Neural crest cell (in vitro differentiated cells): Measurements from ENCODE around the gene TMEM203. TPM values are rescaled to one million over a fixed set of nuclear protein-coding genes. Genes with fewer than 3 reads are reported as not detected.

Experiments
- DNase-seq: peaks from one replicate; pipeline ENCODE4 v3.0.0; 2021; ENCODE audit warnings: low read depth, mixed read lengths, low spot score
- H3K27ac Mint-ChIP-seq: one replicate; pipeline ENCODE4 v1.8.0; 2021; ENCODE audit warnings: mild to moderate bottlenecking, mixed read lengths; ENCODE audit not compliant: unreplicated experiment
- H3K27me3 Mint-ChIP-seq: 2 replicates; pipeline ENCODE4 v1.8.0; 2021; ENCODE audit warnings: low read depth, mild to moderate bottlenecking, mixed read lengths
- H3K36me3 Mint-ChIP-seq: 2 replicates; pipeline ENCODE4 v1.8.0; 2021; ENCODE audit warnings: low read depth, mild to moderate bottlenecking, mixed read lengths
- H3K4me1 Mint-ChIP-seq: 2 replicates; pipeline ENCODE4 v1.8.0; 2021; ENCODE audit warnings: mixed read lengths
- H3K4me3 Mint-ChIP-seq: one replicate; pipeline ENCODE4 v1.8.0; 2021; ENCODE audit warnings: mild to moderate bottlenecking, mixed read lengths
- H3K9me3 Mint-ChIP-seq: 2 replicates; pipeline ENCODE4 v1.8.0; 2021; ENCODE audit warnings: mixed read lengths
- total RNA-seq: library from RNA; stranded (reverse); gene quantifications from 2 replicates; pipeline ENCODE4 v1.2.1, GENCODE V29; 2021
- TF ChIP-seq, protein P1 (sequence below): fragments of 200-600 bp; sonication (generic); conservative IDR thresholded peaks from 2 replicates; pipeline ENCODE4 v1.5.0; 2021; ENCODE audit warnings: antibody characterized with exemption, mild to moderate bottlenecking

Gene TMEM203
- total RNA-seq, 1 donor from 2014 or later, result 49.7 TPM

DNA sequence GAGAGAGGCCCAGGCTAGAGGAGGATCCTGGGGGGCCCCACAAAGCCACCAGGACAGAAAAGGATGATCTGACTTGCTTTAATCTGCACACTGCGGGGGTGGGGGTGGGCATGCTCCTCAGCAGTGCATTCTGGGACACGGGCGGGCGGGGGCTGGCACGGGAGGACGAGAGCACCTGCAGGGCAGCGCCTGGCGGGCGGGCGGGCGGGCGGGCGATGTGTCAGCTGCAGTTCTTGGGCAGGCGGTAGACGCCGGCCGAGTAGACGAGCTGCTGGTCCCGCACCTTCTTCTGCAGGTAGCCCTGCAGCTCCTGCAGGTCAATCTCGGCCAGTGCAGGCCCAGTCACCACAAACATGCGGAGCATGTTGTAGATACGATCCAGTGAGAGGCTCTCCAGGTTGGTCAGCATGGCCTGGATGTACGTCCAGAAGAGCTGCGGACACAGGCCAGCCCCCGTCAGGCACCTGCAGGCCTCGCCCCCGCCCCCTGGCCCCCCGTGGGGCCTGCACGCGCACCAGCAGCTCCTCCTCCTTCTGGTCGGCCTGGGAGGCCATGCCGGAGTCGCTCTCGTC, 30.6 kb downstream of the TMEM203 start:
- Mint-ChIP-seq H3K27ac (no peak overlapping the region), H3K36me3 (peaks cover 2% of the 10 kb centered on the region), H3K9me3 (no peaks in the 10 kb centered on the region), H3K27me3 (peaks cover 63% of the 10 kb centered on the region), H3K4me1 (no peaks in the 10 kb centered on the region), H3K4me3 (no peak overlapping the region)
- no peak for DNase-seq
- TF ChIP-seq, protein P1, sequence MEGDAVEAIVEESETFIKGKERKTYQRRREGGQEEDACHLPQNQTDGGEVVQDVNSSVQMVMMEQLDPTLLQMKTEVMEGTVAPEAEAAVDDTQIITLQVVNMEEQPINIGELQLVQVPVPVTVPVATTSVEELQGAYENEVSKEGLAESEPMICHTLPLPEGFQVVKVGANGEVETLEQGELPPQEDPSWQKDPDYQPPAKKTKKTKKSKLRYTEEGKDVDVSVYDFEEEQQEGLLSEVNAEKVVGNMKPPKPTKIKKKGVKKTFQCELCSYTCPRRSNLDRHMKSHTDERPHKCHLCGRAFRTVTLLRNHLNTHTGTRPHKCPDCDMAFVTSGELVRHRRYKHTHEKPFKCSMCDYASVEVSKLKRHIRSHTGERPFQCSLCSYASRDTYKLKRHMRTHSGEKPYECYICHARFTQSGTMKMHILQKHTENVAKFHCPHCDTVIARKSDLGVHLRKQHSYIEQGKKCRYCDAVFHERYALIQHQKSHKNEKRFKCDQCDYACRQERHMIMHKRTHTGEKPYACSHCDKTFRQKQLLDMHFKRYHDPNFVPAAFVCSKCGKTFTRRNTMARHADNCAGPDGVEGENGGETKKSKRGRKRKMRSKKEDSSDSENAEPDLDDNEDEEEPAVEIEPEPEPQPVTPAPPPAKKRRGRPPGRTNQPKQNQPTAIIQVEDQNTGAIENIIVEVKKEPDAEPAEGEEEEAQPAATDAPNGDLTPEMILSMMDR, result no peak

DNA sequence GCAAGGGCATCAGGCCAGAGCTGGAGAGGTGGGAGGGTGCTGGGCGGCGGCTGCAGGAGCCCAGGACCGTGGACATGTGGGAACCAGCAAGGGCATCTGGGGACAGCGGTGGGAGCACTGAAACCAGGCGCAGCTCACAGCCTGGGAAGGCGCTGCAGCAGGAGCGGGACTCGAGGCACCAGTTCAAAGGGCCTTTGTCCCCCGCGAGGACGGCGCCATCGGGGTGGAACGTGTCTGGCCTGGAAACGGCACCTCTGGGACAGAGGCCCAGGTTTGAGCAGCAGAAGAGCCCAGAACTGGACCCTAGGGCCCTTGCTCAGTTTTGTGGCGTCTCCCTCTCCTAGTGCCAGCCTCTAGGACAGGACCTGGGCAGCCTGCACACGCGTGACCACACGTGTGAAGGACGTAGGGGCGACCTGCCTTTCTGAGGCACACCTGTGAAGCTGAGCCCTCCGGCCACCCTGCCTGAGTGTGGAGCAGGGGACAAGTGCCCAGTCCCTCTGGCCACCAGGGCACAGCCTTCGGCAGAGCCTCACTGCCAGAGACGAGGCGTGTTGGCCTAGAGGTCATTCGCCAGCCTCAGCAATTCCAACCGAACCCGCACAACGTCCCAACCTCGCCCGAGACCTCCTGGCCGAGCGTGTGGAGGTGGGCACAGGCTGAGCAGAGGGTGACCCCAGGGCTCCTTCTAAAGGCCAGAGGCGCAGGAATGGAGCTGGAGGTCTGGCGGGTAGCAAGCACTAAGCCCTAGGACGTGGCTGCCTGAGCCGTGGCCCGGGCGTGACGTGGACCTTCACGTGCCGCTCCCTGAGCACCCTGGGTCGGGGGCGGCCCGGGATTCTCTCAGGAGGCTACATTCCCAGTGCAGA, 31.4 kb downstream of the TMEM203 start:
- Mint-ChIP-seq H3K4me1 (no peaks in the 10 kb centered on the region), H3K27ac (no peak overlapping the region), H3K27me3 (peaks cover 66% of the 10 kb centered on the region), H3K9me3 (no peaks in the 10 kb centered on the region), H3K4me3 (no peak overlapping the region), H3K36me3 (peaks cover 2% of the 10 kb centered on the region)
- TF ChIP-seq, protein P1, result no peak
- DNase-seq, result no peak

DNA sequence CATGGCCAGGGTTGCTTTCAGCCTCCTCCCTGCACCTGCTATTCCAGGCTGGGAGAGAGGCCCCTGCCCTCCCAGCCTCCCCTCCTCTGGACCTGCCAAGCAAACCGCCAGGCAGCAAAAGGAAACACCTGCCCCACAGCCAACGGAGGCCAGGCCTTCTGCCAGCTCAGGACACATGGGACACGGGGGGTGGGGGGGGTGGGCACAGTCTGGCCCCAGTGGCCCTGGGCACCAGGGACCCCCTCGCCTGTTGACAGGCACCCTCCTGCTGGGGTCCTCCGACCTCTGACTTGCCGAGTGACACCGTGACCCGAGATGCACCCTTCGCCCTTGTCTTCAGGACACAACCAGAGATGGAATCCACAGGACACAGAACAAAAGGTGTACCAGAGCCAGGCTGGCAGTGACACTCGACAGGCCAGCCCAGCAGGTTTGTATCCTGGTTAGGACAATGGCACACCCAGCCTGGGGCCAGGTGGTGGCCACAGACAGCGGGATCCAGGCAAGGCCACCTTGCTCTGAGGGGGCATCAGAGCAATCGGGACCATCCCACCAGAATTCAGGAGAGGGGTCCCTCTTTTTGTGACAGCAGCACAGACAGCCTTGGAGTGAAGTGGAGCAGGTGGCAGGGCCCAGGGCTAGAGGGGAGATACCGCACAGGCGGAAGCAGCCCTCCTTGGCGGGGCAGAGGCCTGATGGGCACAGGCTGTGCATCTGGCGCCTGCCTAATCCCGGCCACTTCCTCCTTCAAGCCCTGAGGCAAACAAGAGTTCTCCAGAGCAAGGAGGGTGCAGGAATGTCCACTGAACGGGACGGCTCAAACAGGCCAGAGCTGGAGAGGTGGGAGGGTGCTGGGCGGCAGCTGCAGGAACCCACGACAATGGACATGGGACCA, 32.3 kb downstream of the TMEM203 start:
- no peak for DNase-seq
- TF ChIP-seq, protein P1, result no peak
- H3K9me3 Mint-ChIP-seq, result no peaks in the 10 kb centered on the region
- peaks cover 2% of the 10 kb centered on the region for H3K36me3 Mint-ChIP-seq
- no peaks in the 10 kb centered on the region for H3K4me1 Mint-ChIP-seq
- peaks cover 74% of the 10 kb centered on the region for H3K27me3 Mint-ChIP-seq
- H3K27ac Mint-ChIP-seq, result no peak overlapping the region
- H3K4me3 Mint-ChIP-seq, result no peak overlapping the region

DNA sequence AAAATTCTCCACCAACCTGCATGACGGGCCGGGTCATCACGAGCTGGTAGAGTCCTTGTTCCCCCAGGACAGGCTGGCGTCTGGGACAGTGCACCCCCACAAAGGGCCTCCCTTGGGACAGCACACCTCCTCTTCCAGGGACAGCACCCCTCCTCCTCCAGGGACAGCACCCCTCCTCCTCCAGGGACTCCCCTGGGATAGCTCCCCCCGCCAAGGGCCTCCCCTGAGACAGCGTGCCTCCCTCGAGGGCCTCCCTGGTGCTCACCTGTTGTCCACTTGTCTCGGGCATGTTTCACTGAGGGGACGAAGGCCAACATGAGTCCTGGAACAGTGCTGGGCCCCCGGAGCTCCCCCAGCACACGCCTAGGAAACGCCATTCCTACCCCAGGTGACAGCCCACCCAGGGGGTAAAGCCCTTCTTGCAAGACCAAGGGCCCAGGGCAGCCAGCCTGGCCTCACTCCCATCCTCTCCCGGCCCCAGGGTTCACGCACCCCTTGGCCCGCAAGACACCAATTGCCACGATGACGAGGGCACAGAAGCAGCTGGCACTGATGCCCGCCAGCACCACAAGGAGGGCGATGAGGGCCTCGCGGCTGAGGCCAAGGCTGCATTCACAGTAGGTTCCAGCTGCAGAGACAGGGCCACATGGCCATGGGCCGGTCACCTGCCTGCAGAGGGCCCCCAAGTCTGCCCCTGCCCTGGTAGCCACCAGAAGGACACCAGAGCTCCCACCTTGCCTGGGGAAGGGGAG, 34.1 kb downstream of the TMEM203 start:
- no peak overlapping the region for H3K4me3 Mint-ChIP-seq
- TF ChIP-seq, protein P1, result no peak
- H3K27ac Mint-ChIP-seq, result no peak overlapping the region
- DNase-seq, result no peak
- H3K27me3 Mint-ChIP-seq, result peaks cover 81% of the 10 kb centered on the region
- H3K9me3 Mint-ChIP-seq, result no peaks in the 10 kb centered on the region
- no peaks in the 10 kb centered on the region for H3K4me1 Mint-ChIP-seq
- H3K36me3 Mint-ChIP-seq, result no peaks in the 10 kb centered on the region
